ENCODE data around the gene PTPRG. TPM values are rescaled to one million over a fixed set of nuclear protein-coding genes. Genes with fewer than 3 reads are reported as not detected.

The PTPRG gene
- total RNA-seq, 2 donors from 2014 or later, result 26.0 to 26.3 TPM

- DNase-seq, result no peak
- intact Hi-C loops (cut with DNase I), result no loop called here
- no peaks in the 10 kb centered on the region for H3K9me3 ChIP-seq
- H3K36me3 ChIP-seq, result no peaks in the 10 kb centered on the region
- H3K27me3 ChIP-seq, result no peaks in the 10 kb centered on the region
- no peak overlapping the region for H3K4me3 ChIP-seq
- no peak overlapping the region for H3K9ac ChIP-seq (ENCODE audit: low read depth in 2 of 2, low read length in 2 of 2)
- H3K27ac ChIP-seq, result no peak overlapping the region
- H3K4me1 ChIP-seq, result no peaks in the 10 kb centered on the region
- no peak for TF ChIP-seq CTCF (IDR thresholded peaks at IDR 0.05)
These were observed 430.3 kb downstream of the PTPRG start for GRCh38 chr3:61991706-61992105.

DNA sequence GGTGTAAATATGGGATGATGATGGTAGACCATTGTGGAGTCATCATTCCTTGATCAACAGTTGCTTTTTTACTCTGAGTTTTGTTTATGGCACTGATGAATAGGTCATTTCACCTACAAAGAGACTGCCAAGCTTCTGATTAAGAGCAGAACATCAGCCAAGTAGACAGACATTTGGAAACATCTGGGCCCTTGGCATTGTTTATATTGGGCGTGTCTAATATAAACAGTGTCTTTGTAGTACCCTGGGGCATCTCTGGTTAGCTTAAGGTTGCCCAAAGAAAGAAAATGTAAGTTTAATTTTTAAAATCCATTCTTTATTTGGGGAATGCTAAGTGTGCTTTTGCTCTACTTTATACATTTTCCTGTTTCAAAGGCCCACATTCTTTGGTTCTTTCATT lies 435.0 kb downstream of the PTPRG start:
- Histone ChIP-seq H3K9ac (ENCODE audit: low read depth in 2 of 2, low read length in 2 of 2) (no peak overlapping the region), H3K9me3 (no peaks in the 10 kb centered on the region), H3K27ac (no peak overlapping the region), H3K36me3 (no peaks in the 10 kb centered on the region), H3K27me3 (no peaks in the 10 kb centered on the region), H3K4me1 (no peaks in the 10 kb centered on the region), H3K4me3 (no peak overlapping the region)
- DNase-seq, result no peak
- TF ChIP-seq CTCF (IDR thresholded peaks at IDR 0.05), result no peak
- intact Hi-C loops (cut with DNase I), result no loop called here

DNA sequence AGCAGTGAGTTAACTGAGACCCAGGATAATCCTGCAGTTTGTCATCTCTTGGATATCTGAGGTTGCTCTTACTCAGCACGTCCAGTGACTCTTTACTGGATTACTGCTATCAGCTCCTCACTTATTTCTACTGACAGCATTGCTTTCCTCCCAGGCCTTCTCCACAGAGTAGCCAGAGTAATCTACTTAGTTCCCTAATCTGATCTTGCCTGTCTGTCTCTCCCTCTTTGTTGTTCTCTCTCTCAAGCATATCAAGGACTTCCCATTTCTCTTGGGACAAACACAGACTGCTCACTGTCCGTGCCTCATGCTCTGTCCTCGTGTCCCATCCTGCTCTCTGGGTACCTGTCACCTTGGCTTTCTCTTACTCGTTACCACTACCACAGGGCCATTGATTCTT lies 435.7 kb downstream of the PTPRG start:
- intact Hi-C loops (cut with DNase I), result no loop called here
- Histone ChIP-seq H3K27me3 (no peaks in the 10 kb centered on the region), H3K4me3 (no peak overlapping the region), H3K9me3 (no peaks in the 10 kb centered on the region), H3K4me1 (no peaks in the 10 kb centered on the region), H3K27ac (no peak overlapping the region), H3K9ac (ENCODE audit: low read depth in 2 of 2, low read length in 2 of 2) (no peak overlapping the region), H3K36me3 (no peaks in the 10 kb centered on the region)
- no peak for TF ChIP-seq CTCF (IDR thresholded peaks at IDR 0.05)
- no peak for DNase-seq

DNA sequence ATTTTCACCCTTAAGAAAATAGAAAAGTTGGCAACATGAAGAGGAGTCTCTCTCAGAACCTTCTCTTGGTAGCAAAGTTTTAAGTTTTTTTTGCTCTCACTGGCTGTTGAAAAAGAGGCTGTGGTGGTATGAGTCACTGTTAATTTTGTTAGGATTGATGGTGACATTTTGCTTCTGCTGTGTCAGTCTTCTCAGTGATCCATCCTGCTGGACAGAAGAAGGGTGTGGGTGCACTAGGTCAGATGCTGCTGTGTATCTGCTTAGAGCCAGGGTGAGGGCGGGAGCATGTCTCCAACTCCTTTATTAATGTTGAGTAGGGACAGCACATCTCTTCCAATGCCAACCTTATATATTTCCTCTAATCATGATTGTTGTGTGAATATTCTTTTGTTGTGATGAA lies 442.5 kb downstream of the PTPRG start:
- H3K27ac ChIP-seq, result no peak overlapping the region
- intact Hi-C loops (cut with DNase I), result no loop called here
- H3K27me3 ChIP-seq, result no peaks in the 10 kb centered on the region
- no peak for DNase-seq
- TF ChIP-seq CTCF (IDR thresholded peaks at IDR 0.05), result no peak
- H3K9me3 ChIP-seq, result no peaks in the 10 kb centered on the region
- no peak overlapping the region for H3K9ac ChIP-seq (ENCODE audit: low read depth in 2 of 2, low read length in 2 of 2)
- no peaks in the 10 kb centered on the region for H3K4me1 ChIP-seq
- H3K4me3 ChIP-seq, result no peak overlapping the region
- no peaks in the 10 kb centered on the region for H3K36me3 ChIP-seq

- H3K27me3 ChIP-seq, result no peaks in the 10 kb centered on the region
- intact Hi-C loops (cut with DNase I), result no loop called here
- no peak overlapping the region for H3K4me3 ChIP-seq
- no peak overlapping the region for H3K9ac ChIP-seq (ENCODE audit: low read depth in 2 of 2, low read length in 2 of 2)
- no peak for TF ChIP-seq CTCF (IDR thresholded peaks at IDR 0.05)
- no peaks in the 10 kb centered on the region for H3K36me3 ChIP-seq
- no peak for DNase-seq
- H3K4me1 ChIP-seq, result no peaks in the 10 kb centered on the region
- no peak overlapping the region for H3K27ac ChIP-seq
- H3K9me3 ChIP-seq, result no peaks in the 10 kb centered on the region
These were observed 445.7 kb downstream of the PTPRG start for GRCh38 chr3:62007036-62007435.

DNA sequence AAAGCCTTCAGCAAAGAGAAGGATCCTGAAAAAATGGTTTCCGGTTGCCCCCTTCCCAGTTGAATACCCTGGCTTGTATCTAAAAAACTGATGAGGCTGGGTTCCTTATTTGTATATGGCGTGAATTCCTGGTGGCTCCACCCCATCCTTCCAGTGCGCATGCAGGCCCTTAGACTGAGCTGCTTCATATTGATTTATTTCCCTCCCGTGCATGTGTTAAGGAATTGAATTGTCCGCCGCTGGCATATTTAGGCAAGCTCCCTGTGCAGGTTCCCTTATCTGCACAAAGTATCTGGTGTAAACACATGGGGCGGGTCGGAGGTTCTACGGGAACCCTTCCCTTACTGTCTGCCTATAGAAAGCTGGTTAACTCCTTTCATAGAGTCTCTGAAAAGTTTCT lies 449.6 kb downstream of the PTPRG start:
- no peak for DNase-seq
- Histone ChIP-seq H3K27ac (no peak overlapping the region), H3K4me3 (no peak overlapping the region), H3K4me1 (no peaks in the 10 kb centered on the region), H3K9me3 (no peaks in the 10 kb centered on the region), H3K9ac (ENCODE audit: low read depth in 2 of 2, low read length in 2 of 2) (no peak overlapping the region), H3K27me3 (no peaks in the 10 kb centered on the region), H3K36me3 (no peaks in the 10 kb centered on the region)
- intact Hi-C loops (cut with DNase I), result no loop called here
- TF ChIP-seq CTCF (IDR thresholded peaks at IDR 0.05), result no peak
